GM19023 (cell line): Measurements from ENCODE around the gene SLC25A10.
"Not testable (repeated sequence)": the region's sequence is repeated elsewhere in the genome, so short reads cannot be mapped to it uniquely, and the experiment has no call there.

Experiments used
- ATAC-seq: cut with Tn5 transposase; IDR thresholded peaks from one replicate; pipeline ENCODE4 v1.9.1; 2021; ENCODE audit warnings: mild to moderate bottlenecking, moderate library complexity; ENCODE audit not compliant: unreplicated experiment

SLC25A10 gene

GRCh38 chr17:81719410-81720266 lies 7.6 kb downstream of the SLC25A10 start:
- no peak for ATAC-seq

- ATAC-seq = no peak
Measured at GRCh38 chr17:81720267-81721071, 8.4 kb downstream of the SLC25A10 start.

GRCh38 chr17:81722184-81723120 lies 10.4 kb downstream of the SLC25A10 start:
- no peak for ATAC-seq

GRCh38 chr17:81723651-81724209 lies 11.6 kb downstream of the SLC25A10 start:
- ATAC-seq = no peak

- ATAC-seq = no peak
Measured at GRCh38 chr17:81725439-81725838, 13.4 kb downstream of the SLC25A10 start.

GRCh38 chr17:81726004-81726403 lies 13.9 kb downstream of the SLC25A10 start:
- no peak for ATAC-seq

GRCh38 chr17:81727324-81728031 lies 15.4 kb downstream of the SLC25A10 start:
- no peak for ATAC-seq

- no peak for ATAC-seq
Measured at GRCh38 chr17:81733507-81734404, 21.7 kb downstream of the SLC25A10 start.

- no peak for ATAC-seq
Measured at GRCh38 chr17:81734405-81735263, 22.6 kb downstream of the SLC25A10 start.

GRCh38 chr17:81735264-81736102 lies 23.4 kb downstream of the SLC25A10 start:
- ATAC-seq = no peak

- no peak for ATAC-seq
Measured at GRCh38 chr17:81737947-81738800, 26.1 kb downstream of the SLC25A10 start.

- ATAC-seq = no peak
Measured at GRCh38 chr17:81738801-81739393, 26.8 kb downstream of the SLC25A10 start.

GRCh38 chr17:81739593-81739992 lies 27.5 kb downstream of the SLC25A10 start:
- ATAC-seq = not testable (repeated sequence)

- no peak for ATAC-seq
Measured at GRCh38 chr17:81740395-81740961, 28.4 kb downstream of the SLC25A10 start.

GRCh38 chr17:81741049-81741593 lies 29.0 kb downstream of the SLC25A10 start:
- ATAC-seq = no peak
